HG03196 (cell line): ENCODE measurements around the gene CYTH4.
A peak's percentile ranks its signal among the peaks of the same experiment; 100 is the strongest.

Experiments
- ATAC-seq: cut with Tn5 transposase; IDR thresholded peaks from one replicate; pipeline ENCODE4 v1.9.1; 2021; ENCODE audit not compliant: unreplicated experiment

CYTH4 gene

DNA sequence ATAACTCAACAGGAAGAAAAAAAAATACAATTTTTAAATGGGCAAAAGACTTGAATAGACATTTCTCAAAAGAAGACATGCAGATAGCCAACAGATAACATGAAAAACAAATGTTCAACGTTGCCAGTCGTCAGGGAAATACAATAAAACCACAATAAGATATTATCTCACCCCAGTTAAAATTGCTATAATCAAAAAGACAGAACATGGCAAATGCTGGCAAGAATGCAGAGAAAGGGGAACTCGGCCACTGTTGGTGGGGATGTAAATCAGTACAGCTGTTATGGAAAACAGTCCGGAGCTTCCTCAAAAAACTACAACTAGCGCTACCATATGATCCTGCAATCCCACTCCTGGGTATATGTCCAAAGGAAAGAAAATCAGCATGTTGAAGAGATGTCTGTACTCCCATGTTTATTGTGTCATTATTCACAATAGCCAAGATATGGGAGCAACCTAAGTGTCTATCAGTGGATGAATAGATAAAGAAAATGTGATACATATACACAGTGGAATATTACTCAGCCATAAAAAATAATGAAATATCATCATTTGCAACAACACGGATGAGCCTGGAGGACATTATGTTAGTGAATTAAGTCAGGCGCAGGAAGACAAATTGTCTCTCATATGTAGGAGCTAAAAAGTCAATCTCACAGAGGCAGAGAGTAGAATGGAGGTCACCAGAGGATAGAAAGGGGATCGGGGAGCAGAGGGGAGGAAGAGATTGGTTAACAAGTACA is 12.2 kb upstream of the CYTH4 start:
- no peak for ATAC-seq

DNA sequence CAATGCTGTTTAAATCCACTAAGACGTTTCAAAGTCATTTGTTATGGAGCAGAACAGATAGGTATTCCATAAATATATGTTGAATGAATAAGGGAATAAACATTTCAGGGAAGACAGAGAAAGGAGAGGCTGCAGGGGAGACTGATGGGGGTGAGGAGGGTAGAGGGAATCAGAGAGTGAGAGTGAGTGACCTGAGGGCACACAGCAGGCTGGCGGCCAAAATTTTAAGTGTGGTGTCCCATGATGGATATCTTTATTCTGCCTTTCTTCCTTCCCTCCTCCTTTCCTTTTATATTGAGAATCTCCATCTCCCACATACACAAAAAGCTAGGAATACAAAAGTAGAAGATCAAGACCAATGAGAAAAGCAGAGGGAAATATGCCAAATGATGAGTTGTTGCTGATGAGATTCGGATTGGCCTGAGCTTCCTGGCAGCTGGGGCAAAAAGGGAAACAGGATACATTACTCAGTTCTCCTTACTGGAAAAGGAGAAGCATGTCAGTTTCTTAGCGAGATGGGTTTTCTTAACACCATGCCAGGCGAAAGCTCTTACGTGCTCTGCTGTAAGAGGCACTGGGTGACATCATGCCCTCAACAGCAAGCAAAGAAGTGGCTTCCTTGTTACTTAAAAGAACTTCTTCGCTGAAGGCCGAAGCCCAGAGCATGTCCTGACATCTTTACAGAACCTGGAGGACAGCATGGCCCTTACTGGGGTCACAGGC is 11.2 kb upstream of the CYTH4 start:
- ATAC-seq = no peak

- ATAC-seq = no peak
Measured at GRCh38 chr22:37273126-37273845, 9.0 kb upstream of the CYTH4 start.

DNA sequence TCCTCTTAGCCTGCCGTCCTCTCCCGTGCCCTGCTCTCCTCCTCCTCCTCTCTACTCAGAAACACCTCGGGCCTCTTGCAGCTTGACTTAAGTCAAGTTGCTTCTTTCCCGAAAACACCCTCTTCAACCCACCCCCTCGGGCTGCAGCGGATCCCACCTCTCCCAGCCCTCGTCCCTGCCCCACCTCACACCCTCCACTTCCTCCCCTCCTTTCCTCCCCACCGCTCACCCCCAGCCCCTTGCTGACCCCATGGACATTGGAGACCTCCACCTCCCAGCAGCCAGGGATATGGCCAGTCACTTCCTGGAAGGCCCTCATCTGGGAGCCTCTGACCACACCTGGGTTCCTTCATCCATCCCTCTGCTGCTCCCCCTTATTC is 8.5 kb upstream of the CYTH4 start:
- ATAC-seq = no peak

DNA sequence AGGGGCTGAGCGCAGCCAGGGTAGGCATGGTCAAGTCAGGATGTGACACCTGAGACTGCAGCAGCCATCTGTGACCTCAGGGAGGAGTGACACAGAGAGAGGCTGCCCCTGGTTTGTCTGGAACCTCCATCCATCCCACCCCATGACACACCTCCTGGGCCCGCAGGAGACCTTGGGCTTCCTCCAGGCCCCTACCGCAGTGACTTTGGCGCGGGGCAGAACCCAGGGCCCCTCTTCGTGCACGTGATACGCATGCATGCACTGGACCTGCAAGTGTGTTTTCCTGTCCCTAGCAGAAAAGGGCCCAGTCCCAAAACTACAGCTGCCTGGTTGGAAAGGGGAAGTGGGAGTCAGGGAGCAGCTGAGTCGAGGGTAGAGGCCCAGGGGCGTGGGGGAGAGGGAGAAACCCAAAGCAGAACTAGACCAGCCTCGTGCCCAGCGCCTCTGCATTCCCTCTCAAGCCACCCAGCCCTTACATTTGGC is 7.9 kb upstream of the CYTH4 start:
- ATAC-seq = peak; percentile 47

GRCh38 chr22:37275134-37275533 is 7.2 kb upstream of the CYTH4 start:
- ATAC-seq = no peak

DNA sequence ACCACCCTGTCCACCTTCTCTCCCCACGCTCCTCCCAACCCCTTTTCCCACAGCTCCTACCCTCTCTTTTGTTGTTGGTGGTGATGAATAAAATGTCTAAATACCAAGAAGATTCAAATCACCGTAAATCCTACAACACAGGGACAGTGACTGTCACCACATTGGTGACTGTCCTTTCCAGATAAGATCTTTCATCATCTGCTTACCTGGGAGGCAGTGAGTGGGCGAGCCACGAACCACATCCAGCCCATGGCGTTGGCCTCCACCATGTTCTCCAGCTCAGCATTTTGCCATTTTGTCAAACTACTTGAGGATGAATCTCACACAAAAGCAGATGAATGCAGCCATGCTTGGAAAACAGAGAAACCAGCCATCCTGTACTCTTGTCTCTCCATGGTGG is 6.7 kb upstream of the CYTH4 start:
- no peak for ATAC-seq

GRCh38 chr22:37276776-37277175 is 5.5 kb upstream of the CYTH4 start:
- ATAC-seq = no peak

DNA sequence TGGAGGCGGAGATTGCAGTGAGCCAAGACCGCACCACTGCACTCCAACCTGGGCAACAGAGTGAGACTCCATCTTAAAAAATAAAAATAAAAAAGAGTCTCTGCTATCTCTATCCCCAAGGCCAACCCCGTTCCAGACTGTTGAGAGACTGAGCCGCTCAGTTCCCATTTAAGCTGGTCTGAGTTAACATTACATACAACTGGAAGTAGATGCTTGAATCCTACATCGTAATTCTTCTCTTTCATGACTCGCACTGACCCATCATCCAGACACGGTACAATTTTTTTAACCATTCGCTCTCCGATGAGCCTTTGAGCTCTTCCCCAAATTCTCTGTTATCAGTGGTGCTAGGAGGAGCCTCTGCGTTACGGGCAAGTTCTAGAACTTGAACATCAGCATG is 4.9 kb upstream of the CYTH4 start:
- no peak for ATAC-seq

GRCh38 chr22:37278261-37278660 is 4.0 kb upstream of the CYTH4 start:
- ATAC-seq = no peak

GRCh38 chr22:37279331-37280181 is 2.8 kb upstream of the CYTH4 start:
- no peak for ATAC-seq

GRCh38 chr22:37280718-37281117 is 1.6 kb upstream of the CYTH4 start:
- ATAC-seq = no peak

GRCh38 chr22:37281195-37281594 is 1.1 kb upstream of the CYTH4 start:
- ATAC-seq = no peak

- ATAC-seq = no peak
Measured at GRCh38 chr22:37281646-37282384, 493 bp upstream of the CYTH4 start.

- no peak for ATAC-seq
Measured at GRCh38 chr22:37283393-37283937, 1.2 kb downstream of the CYTH4 start.

GRCh38 chr22:37284126-37284804 is 2.0 kb downstream of the CYTH4 start:
- ATAC-seq = no peak

DNA sequence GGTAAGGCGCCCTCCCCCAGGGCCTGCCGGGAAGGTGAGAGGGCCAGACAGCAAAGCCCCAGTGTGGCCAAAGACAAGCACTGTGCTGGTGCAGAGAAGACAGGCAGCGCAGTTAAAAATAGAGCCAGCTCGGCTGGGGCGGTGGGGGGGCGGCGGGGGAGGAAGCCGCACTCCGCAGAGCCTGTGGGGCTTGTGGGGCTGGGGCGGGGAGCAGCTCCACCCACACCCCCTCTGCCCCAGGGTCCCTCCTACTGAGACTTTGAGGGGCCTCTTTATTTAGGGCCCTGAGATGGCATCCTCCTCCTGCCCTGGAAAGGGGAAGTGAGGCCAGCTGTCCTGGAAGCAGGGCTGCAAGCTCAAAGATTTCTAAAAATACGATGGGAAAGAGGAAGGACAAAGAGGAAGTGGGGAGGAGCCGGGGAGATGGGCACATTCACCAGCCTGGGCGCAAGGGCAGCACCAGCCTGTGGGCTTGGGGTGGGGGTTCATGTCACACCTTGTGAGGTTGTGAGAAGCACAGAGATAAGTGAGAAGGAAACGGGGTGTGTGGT is 2.6 kb downstream of the CYTH4 start:
- no peak for ATAC-seq

DNA sequence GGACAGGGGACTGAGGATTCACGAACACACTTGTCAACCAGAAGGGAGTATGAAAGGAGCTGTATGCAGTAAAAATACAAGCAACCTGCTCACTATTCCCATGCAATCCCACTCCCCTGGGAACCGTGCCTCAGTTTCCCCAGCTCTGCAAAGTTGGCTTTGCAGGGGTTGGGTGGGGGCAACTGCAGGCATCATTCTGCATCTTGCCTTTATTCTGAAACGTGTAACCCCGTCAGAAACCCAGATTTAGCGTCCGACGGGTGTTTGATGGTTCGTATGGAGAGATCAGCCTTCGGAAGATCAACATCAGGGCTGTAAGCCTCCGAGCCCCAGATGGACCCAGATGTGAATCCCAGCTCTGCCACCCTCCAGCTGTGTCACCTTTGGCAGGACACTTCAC is 3.6 kb downstream of the CYTH4 start:
- ATAC-seq = no peak

DNA sequence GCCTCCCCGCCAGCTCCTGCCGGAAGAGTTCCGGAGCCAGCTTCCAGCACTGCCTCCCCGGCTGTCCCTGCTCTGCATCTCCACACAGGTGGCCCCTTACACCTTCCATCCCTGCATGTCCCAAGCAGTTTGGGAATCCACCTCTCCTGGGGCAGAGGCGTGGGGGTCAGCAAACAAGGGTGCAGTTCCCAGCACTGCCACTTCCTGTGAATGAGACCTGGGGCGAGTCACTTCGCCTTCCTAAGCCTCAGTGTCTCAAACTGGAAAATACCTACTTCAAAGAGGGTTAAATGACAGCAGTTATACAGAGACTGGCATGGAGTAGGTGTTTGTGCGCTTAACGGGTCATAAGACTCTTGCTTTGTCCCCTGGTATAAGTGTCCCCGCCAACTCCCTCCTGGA is 5.2 kb downstream of the CYTH4 start:
- no peak for ATAC-seq
